HEK293 (cell line): ENCODE measurements around the gene GNPDA1.

ENCODE experiments used
- CTCF ChIA-PET: fragments of 350-600 bp; formaldehyde crosslinking; extraction: SDS; loops from one replicate; lab custom pipeline; 2021; ENCODE audit warnings: antibody characterized with exemption; lab: Yijun Ruan, JAX
- POLR2A ChIA-PET: fragments of 300-600 bp; formaldehyde crosslinking; extraction: SDS; loops from one replicate; lab custom pipeline; 2020; ENCODE audit warnings: antibody characterized with exemption, inconsistent platforms; lab: Yijun Ruan, JAX
- H3K27ac ChIP-seq: fragments of 200-500 bp; sonication (Bioruptor generic); 2 replicates; pipeline ENCODE4 v1.5.1; 2014; ENCODE audit warnings: low read depth, low read length, control low read depth, inconsistent platforms; ENCODE audit errors: extremely low read depth
- H3K36me3 ChIP-seq, 2 experiments: fragments of 200-500 bp in 1 of 2; sonication (Bioruptor generic) in 1 of 2; 1 replicate in 1 of 2; 2 replicates in 1 of 2; pipeline ENCODE4 v1.5.1; 2014 to 2017; ENCODE audit warnings: inconsistent platforms in 2 of 2, low read length in 2 of 2; ENCODE audit not compliant: control insufficient read depth in 2 of 2, insufficient read depth in 1 of 2
- H3K4me1 ChIP-seq: fragments of 200-500 bp; sonication (Bioruptor generic); 2 replicates; pipeline ENCODE4 v1.5.1; 2014; ENCODE audit warnings: mild to moderate bottlenecking, low read length, inconsistent platforms; ENCODE audit not compliant: control insufficient read depth, insufficient read depth
- H3K4me3 ChIP-seq: 2 replicates; pipeline ENCODE4 v1.5.1; 2011; ENCODE audit warnings: low read depth, mild to moderate bottlenecking, control low read depth, low read length, moderate library complexity
- H3K9me3 ChIP-seq: fragments of 200-500 bp; sonication (Bioruptor generic); 2 replicates; pipeline ENCODE4 v1.5.1; 2014; ENCODE audit warnings: low read depth, low read length, inconsistent platforms; ENCODE audit not compliant: control insufficient read depth, insufficient read depth
- BCL11A ChIP-seq: fragments of 450-650 bp; formaldehyde crosslinking; IDR thresholded peaks from 2 replicates; pipeline ENCODE4 v1.5.1; 2016; ENCODE audit warnings: low read depth, missing biosample characterization, missing genetic modification characterization
- CTCF ChIP-seq: fragments of 450-650 bp; formaldehyde crosslinking; IDR thresholded peaks from 2 replicates; pipeline ENCODE4 v1.5.1; 2016; ENCODE audit warnings: missing biosample characterization, missing genetic modification characterization
- KLF17 ChIP-seq: fragments of 450-650 bp; formaldehyde crosslinking; IDR thresholded peaks from 2 replicates; pipeline ENCODE4 v1.5.1; 2016; ENCODE audit warnings: missing biosample characterization, missing genetic modification characterization
- OSR2 ChIP-seq: fragments of 450-650 bp; formaldehyde crosslinking; IDR thresholded peaks from 2 replicates; pipeline ENCODE4 v1.5.1; 2016; ENCODE audit warnings: missing biosample characterization, missing genetic modification characterization
- OVOL3 ChIP-seq: fragments of 450-650 bp; formaldehyde crosslinking; IDR thresholded peaks from 2 replicates; pipeline ENCODE4 v1.5.1; 2016; ENCODE audit warnings: missing biosample characterization, missing genetic modification characterization
- PATZ1 ChIP-seq: fragments of 450-650 bp; formaldehyde crosslinking; IDR thresholded peaks from 2 replicates; pipeline ENCODE4 v1.5.1; 2016; ENCODE audit warnings: missing biosample characterization, missing genetic modification characterization
- ZBTB1 ChIP-seq: fragments of 450-650 bp; formaldehyde crosslinking; IDR thresholded peaks from 2 replicates; pipeline ENCODE4 v1.5.1; 2016; ENCODE audit warnings: missing biosample characterization, missing genetic modification characterization
- ZBTB17 ChIP-seq: fragments of 450-650 bp; formaldehyde crosslinking; IDR thresholded peaks from 2 replicates; pipeline ENCODE4 v1.5.1; 2016; ENCODE audit warnings: missing biosample characterization, missing genetic modification characterization
- ZBTB26 ChIP-seq: fragments of 450-650 bp; formaldehyde crosslinking; optimal IDR thresholded peaks from 2 replicates; pipeline ENCODE3; 2016; ENCODE audit warnings: missing biosample characterization, mild to moderate bottlenecking, missing genetic modification characterization
- ZBTB6 ChIP-seq: fragments of 450-650 bp; formaldehyde crosslinking; IDR thresholded peaks from 2 replicates; pipeline ENCODE4 v1.5.1; 2017; ENCODE audit warnings: missing biosample characterization, missing genetic modification characterization
- ZBTB8A ChIP-seq: fragments of 450-650 bp; formaldehyde crosslinking; IDR thresholded peaks from 2 replicates; pipeline ENCODE4 v1.5.1; 2016; ENCODE audit warnings: missing biosample characterization, missing genetic modification characterization
- ZFHX2 ChIP-seq: fragments of 450-650 bp; formaldehyde crosslinking; conservative IDR thresholded peaks from 2 replicates; pipeline ENCODE4 v1.5.1; 2016; ENCODE audit warnings: missing biosample characterization, missing genetic modification characterization
- ZNF23 ChIP-seq: fragments of 450-650 bp; formaldehyde crosslinking; IDR thresholded peaks from 2 replicates; pipeline ENCODE4 v1.5.1; 2016; ENCODE audit warnings: missing biosample characterization, missing genetic modification characterization, borderline replicate concordance
- ZNF24 ChIP-seq: fragments of 450-650 bp; formaldehyde crosslinking; IDR thresholded peaks from 2 replicates; pipeline ENCODE4 v1.5.1; 2016; ENCODE audit warnings: missing biosample characterization, missing genetic modification characterization
- ZNF398 ChIP-seq: fragments of 450-650 bp; formaldehyde crosslinking; IDR thresholded peaks from 2 replicates; pipeline ENCODE4 v1.5.1; 2017; ENCODE audit warnings: missing biosample characterization, missing genetic modification characterization
- ZNF488 ChIP-seq: fragments of 450-650 bp; formaldehyde crosslinking; IDR thresholded peaks from 2 replicates; pipeline ENCODE4 v1.5.1; 2016; ENCODE audit warnings: missing biosample characterization, missing genetic modification characterization
- ZNF529 ChIP-seq: fragments of 450-650 bp; formaldehyde crosslinking; IDR thresholded peaks from 2 replicates; pipeline ENCODE4 v1.5.1; 2017; ENCODE audit warnings: missing genetic modification characterization, missing biosample characterization; ENCODE audit not compliant: insufficient replicate concordance
- ZNF560 ChIP-seq: fragments of 450-650 bp; formaldehyde crosslinking; IDR thresholded peaks from 2 replicates; pipeline ENCODE4 v1.5.1; 2017; ENCODE audit warnings: missing biosample characterization, missing genetic modification characterization, borderline replicate concordance
- ZNF830 ChIP-seq: fragments of 450-650 bp; IDR thresholded peaks from 2 replicates; pipeline ENCODE4 v1.5.0; 2018; ENCODE audit warnings: missing biosample characterization, missing genetic modification characterization, low read depth, mild to moderate bottlenecking, moderate library complexity
- ZSCAN5A ChIP-seq: fragments of 450-650 bp; formaldehyde crosslinking; IDR thresholded peaks from 2 replicates; pipeline ENCODE4 v1.5.1; 2016; ENCODE audit warnings: missing biosample characterization, missing genetic modification characterization

Gene GNPDA1

GRCh38 chr5:141995656-141996055 is 17.2 kb downstream of the GNPDA1 start:
- Histone ChIP-seq H3K36me3 (peaks cover 14 to 60% of the 10 kb centered on the region in 2 experiments), H3K4me1 (no peaks in the 10 kb centered on the region), H3K27ac (no peak overlapping the region), H3K4me3 (no peak overlapping the region), H3K9me3 (no peaks in the 10 kb centered on the region)
- CTCF ChIA-PET: interaction anchor here (0.6 to 1.1 kb wide), 4 partner anchors 27 to 554 kb away, joined by 3 to 7 read pairs (median 4); no protein-coding TSS in a partner anchor
- TF ChIP-seq ZSCAN5A (tag by site-specific recombination): no peak
- no peak for TF ChIP-seq ZNF830 (tag by site-specific recombination)
- TF ChIP-seq OVOL3 (tag by site-specific recombination): no peak
- TF ChIP-seq ZNF560 (tag by site-specific recombination): no peak
- no peak for TF ChIP-seq CTCF
- no peak for TF ChIP-seq ZBTB8A (tag by site-specific recombination)
- no peak for TF ChIP-seq ZNF398 (tag by site-specific recombination)
- no peak for TF ChIP-seq ZNF24 (tag by site-specific recombination)
- no peak for TF ChIP-seq ZNF488 (tag by site-specific recombination)
- no peak for TF ChIP-seq OSR2
- TF ChIP-seq ZNF23 (tag by site-specific recombination): no peak
- no peak for TF ChIP-seq ZNF529
- POLR2A ChIA-PET: interaction anchor here (1.5 kb wide), 1 partner anchor 17 kb away, joined by 3 read pairs; the partner anchor contains the start of gene GNPDA1

- Histone ChIP-seq H3K4me1 (no peaks in the 10 kb centered on the region), H3K9me3 (no peaks in the 10 kb centered on the region), H3K36me3 (peaks cover 14 to 62% of the 10 kb centered on the region in 2 experiments), H3K27ac (no peak overlapping the region), H3K4me3 (no peak overlapping the region)
- CTCF ChIA-PET: interaction anchor here (0.6 to 6.1 kb wide), 5 partner anchors 21 to 151 kb away, joined by 3 to 89 read pairs (median 5); no protein-coding TSS in a partner anchor
- POLR2A ChIA-PET: interaction anchor here (1.5 kb wide), 1 partner anchor 18 kb away, joined by 3 read pairs; the partner anchor contains the start of gene GNPDA1
- no peak for TF ChIP-seq ZBTB1 (tag by site-specific recombination)
- no peak for TF ChIP-seq BCL11A (tag by site-specific recombination)
- TF ChIP-seq KLF17 (tag by site-specific recombination): no peak
- no peak for TF ChIP-seq ZBTB17 (tag by site-specific recombination)
- no peak for TF ChIP-seq ZFHX2 (tag by site-specific recombination)
- no peak for TF ChIP-seq PATZ1 (tag by site-specific recombination)
- no peak for TF ChIP-seq ZBTB26 (tag by site-specific recombination)
- no peak for TF ChIP-seq ZBTB6
These were observed 18.2 kb downstream of the GNPDA1 start for GRCh38 chr5:141994511-141995136.
